GM19023 (cell line): Measurements from ENCODE around the gene UAP1.

Experiments
- ATAC-seq: cut with Tn5 transposase; IDR thresholded peaks from one replicate; pipeline ENCODE4 v1.9.1; 2021; ENCODE audit warnings: mild to moderate bottlenecking, moderate library complexity; ENCODE audit not compliant: unreplicated experiment

UAP1 gene

GRCh38 chr1:162561616-162562469 lies at the start of gene UAP1:
Gene UAP1, plus strand, starts transcription at chr1:162561722. Its CDS starts 4,347 bp downstream, at chr1:162566069.
- ATAC-seq = peak; percentile 40

GRCh38 chr1:162527314-162527713 lies 34.2 kb upstream of the UAP1 start:
- ATAC-seq = no peak

- peak; percentile 97 for ATAC-seq
Measured at GRCh38 chr1:162530307-162530987, 31.1 kb upstream of the UAP1 start.

GRCh38 chr1:162530988-162531319 lies 30.6 kb upstream of the UAP1 start:
- no peak for ATAC-seq

- ATAC-seq = no peak
Measured at GRCh38 chr1:162535501-162535900, 26.0 kb upstream of the UAP1 start.

GRCh38 chr1:162536511-162536910 lies 25.0 kb upstream of the UAP1 start:
- ATAC-seq = no peak

GRCh38 chr1:162537216-162537615 lies 24.3 kb upstream of the UAP1 start:
- ATAC-seq = no peak

- ATAC-seq = no peak
Measured at GRCh38 chr1:162538815-162539431, 22.6 kb upstream of the UAP1 start.

GRCh38 chr1:162541619-162542141 lies 19.8 kb upstream of the UAP1 start:
- no peak for ATAC-seq

GRCh38 chr1:162543228-162543627 lies 18.3 kb upstream of the UAP1 start:
- ATAC-seq = no peak

GRCh38 chr1:162548170-162548569 lies 13.4 kb upstream of the UAP1 start:
- ATAC-seq = no peak

GRCh38 chr1:162549001-162549400 lies 12.5 kb upstream of the UAP1 start:
- no peak for ATAC-seq

- no peak for ATAC-seq
Measured at GRCh38 chr1:162550925-162551324, 10.6 kb upstream of the UAP1 start.

- no peak for ATAC-seq
Measured at GRCh38 chr1:162551969-162552683, 9.4 kb upstream of the UAP1 start.

GRCh38 chr1:162552684-162553252 lies 8.8 kb upstream of the UAP1 start:
- ATAC-seq = no peak

- ATAC-seq = no peak
Measured at GRCh38 chr1:162554258-162554657, 7.3 kb upstream of the UAP1 start.

- no peak for ATAC-seq
Measured at GRCh38 chr1:162557536-162557935, 4.0 kb upstream of the UAP1 start.

- ATAC-seq = no peak
Measured at GRCh38 chr1:162560303-162561036, 1.1 kb upstream of the UAP1 start.

- ATAC-seq = peak; percentile 93
Measured at GRCh38 chr1:162561037-162561615, 396 bp upstream of the UAP1 start.

GRCh38 chr1:162562470-162562828 lies 927 bp downstream of the UAP1 start:
- no peak for ATAC-seq
